Hair follicle dermal papilla cell (primary cell): ENCODE measurements around the gene GGCT. TPM values are rescaled to one million over a fixed set of nuclear protein-coding genes. Genes with fewer than 3 reads are reported as not detected.

Experiments used
- total RNA-seq: library from RNA; depleted of rRNA; stranded (reverse); fragments of >200 nt; gene quantifications from 2 replicates; pipeline ENCODE4 v1.2.3, GENCODE V29; 2012

The GGCT gene, protein sequence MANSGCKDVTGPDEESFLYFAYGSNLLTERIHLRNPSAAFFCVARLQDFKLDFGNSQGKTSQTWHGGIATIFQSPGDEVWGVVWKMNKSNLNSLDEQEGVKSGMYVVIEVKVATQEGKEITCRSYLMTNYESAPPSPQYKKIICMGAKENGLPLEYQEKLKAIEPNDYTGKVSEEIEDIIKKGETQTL
- total RNA-seq = 10.4 and 12.3 TPM in 2 replicates

DNA sequence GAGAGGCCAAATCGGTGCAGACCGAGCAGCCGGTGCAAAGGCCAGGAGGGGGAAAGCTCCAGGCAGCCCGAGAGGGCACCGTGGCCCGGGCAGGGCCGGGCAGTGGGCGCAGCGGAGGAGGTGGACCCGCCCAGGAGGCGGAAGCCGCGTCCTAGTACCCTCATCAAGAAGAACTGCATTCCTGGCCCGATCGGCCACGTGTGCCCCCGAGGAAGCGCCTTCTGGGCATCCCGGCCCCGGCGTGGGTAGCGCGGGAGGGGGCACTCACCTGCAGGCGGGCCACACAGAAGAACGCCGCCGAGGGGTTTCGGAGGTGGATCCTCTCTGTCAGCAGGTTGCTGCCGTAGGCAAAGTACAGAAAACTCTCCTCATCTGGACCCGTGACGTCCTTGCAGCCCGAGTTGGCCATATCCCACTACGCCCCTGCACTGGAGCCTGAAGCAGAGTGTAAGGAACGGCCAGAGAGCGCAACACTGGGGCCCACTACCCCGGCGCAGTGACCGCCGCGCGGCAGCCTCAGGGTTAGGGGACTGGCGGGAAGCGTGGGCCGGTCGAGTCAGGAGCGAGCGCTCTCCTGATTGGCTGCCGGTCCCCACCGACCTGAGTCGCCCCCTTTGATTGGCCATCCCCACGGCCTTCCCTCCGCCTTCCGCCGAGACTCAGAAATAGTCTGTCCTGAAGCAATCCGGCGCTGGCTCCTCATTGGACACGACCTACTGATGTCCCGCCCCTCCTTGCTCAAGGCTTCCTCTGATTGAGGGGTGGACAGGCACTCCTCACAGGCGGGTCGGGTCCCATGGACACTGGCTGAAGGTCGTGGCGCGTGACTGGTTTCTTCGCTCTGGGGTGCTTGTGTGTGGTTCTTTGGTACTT lies at the start of gene GGCT:
Gene GGCT, minus strand, starts transcription at position 529 of the 873 bp plus-strand sequence. Its CDS starts 120 bp downstream, at position 409.

DNA sequence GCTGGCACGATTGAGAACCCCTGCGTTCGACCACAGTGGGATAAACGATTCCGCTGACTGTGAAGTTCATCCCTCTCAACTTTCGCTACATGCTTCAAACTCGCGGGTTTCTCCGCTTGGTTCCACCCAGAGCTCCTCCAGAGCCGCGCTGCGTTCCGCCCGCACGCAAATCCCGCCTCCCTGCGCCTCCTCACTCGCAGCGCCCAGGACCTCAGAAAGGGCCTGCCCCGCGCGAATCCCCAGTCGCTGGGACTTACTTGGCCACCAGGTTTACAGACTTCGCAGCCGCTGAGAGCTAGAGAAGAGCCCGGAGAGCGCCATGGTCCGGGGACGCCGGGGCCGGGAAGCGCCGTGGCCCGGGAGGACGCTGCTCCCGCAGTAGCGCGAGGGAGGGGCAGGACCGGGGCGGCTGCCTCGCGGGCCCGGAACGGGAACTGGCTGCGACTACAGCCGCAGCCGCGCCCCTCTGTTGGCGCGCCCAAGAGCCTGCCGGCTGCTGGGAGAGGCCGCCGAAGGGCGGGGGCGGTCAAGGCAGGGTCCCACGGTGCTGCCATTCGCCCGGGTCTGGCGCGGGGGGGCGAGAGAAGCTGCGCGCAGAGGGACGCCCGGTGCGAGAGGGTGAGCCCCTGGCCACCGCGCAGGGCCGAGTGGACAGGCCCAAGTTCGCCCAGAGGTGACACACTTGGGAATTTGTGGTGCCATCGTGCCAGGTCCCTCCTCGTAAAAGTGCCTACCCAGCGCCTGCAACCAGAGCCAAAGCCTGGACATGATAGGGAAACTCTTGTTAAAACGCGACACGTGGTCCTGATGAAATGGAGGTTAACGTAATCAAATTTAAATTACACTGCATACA lies 26.1 kb downstream of the GGCT start, which contains the start of gene NOD1:
Gene NOD1, minus strand, starts transcription at position 436 of the 853 bp plus-strand sequence. CDS start 21,863 bp downstream, outside the sequence.

Other genes with a start within 250 kb of the GGCT start
- 21.4 and 28.7 TPM in 2 replicates for gene ZNRF2, start 220.2 kb downstream of the GGCT start, total RNA-seq
- 6.8 and 12.2 TPM in 2 replicates for gene NOD1, start 26.0 kb downstream of the GGCT start, total RNA-seq
- 275 and 344 TPM in 2 replicates for gene GARS1, start 90.0 kb upstream of the GGCT start, total RNA-seq
- not detected in 2 replicates for gene CRHR2, start 177.6 kb upstream of the GGCT start, total RNA-seq
- gene INMT, start 247.3 kb upstream of the GGCT start, total RNA-seq = 0.97 and 1.5 TPM in 2 replicates